ENCODE results near the gene PLXNB3. TPM values are rescaled to one million over a fixed set of nuclear protein-coding genes. Genes with fewer than 3 reads are reported as not detected.

Gene PLXNB3
- total and polyA plus RNA-seq, 2 of the 13 experiments (the other 11 are each of a cell fraction or from before 2014, with no cell fraction given): 3.0 to 6.9 TPM

DNA sequence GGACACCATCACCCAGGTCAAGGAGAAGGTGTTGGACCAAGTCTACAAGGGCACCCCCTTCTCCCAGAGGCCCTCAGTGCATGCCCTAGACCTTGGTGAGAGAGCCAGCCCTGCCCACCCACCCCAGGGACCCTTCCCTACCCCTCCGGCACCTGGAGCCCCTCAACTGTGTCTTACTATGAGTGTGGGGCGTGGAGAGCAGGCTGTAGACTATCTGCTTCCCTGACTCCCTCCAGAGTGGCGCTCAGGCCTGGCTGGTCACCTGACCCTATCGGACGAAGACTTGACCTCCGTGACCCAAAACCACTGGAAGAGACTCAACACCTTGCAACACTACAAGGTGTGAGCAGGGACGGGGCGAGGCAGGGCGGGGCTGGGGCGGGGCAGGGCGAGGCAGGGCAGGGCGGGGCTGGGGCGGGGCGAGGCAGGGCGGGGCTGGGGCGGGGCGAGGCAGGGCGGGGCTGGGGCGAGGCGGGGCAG, 12.1 kb downstream of the PLXNB3 start:
- Histone ChIP-seq H3K9me3 (ENCODE audit: low read length) (no peaks in the 10 kb centered on the region), H4K20me1 (ENCODE audit: insufficient read depth, low read length) (no peaks in the 10 kb centered on the region), H3K27ac (ENCODE audit: extremely low read length, insufficient read depth, low read length) (no peak overlapping the region), H3K9ac (ENCODE audit: insufficient read depth, low read depth, low read length) (no peak overlapping the region), H3K27me3 (ENCODE audit: control insufficient read depth in 1 of 2, insufficient read depth in 2 of 2, low read length in 2 of 2) (no peaks in the 10 kb centered on the region), H3K4me2 (ENCODE audit: low read depth, low read length) (no peak overlapping the region), H2AFZ (ENCODE audit: low read length) (no peak overlapping the region), H3K79me2 (ENCODE audit: insufficient read depth, low read length) (no peaks in the 10 kb centered on the region), H3K4me3 (replicated peaks in 1 of 3; ENCODE audit: insufficient read depth in 1 of 3, low read depth in 2 of 3, low read length in 3 of 3) (no peak overlapping the region), H3K4me1 (ENCODE audit: insufficient read depth, low read length) (no peaks in the 10 kb centered on the region), H3K36me3 (replicated peaks in 1 of 2; ENCODE audit: control insufficient read depth in 1 of 2, insufficient read depth in 2 of 2, low read length in 2 of 2) (no peaks in the 10 kb centered on the region)
- BruUV-seq (replicated peaks): no TSS peak
- FAIRE-seq (no peak), ATAC-seq (no peak), DNase-seq (ENCODE audit: low spot score) (no peak)
- ChIA-PET POLR2A (no interaction called here), CTCF (ENCODE audit: low intra/inter-chr PET ratio, low total read pairs) (no interaction called here)
- intact Hi-C loops (cut with micrococcal nuclease; ENCODE audit: unreplicated experiment) (no loop called here), in situ Hi-C loops (cut with HindIII; ENCODE audit: extremely low pct_ligation_motif_present, low pct_unique_long_range_greater_than_20kb) (no loop called here)
- 93% methylated on average over 16 of the region's 20 CpGs for WGBS (ENCODE audit: low lambda C conversion rate)
- TF ChIP-seq TAF1 (CRISPR knock-in tag; IDR thresholded peaks at IDR 0.05) (no peak), CBX2 (IDR thresholded peaks at IDR 0.05; ENCODE audit: low read depth, low read length) (no peak), CBX2 (CRISPR knock-in tag; IDR thresholded peaks at IDR 0.05; ENCODE audit: low read depth) (no peak), SMYD3 (CRISPR knock-in tag; IDR thresholded peaks at IDR 0.05) (no peak), SMAD3 (CRISPR knock-in tag; IDR thresholded peaks at IDR 0.05) (no peak), SMC3 (IDR thresholded peaks at IDR 0.05; ENCODE audit: low read length) (no peak), ISL2 (CRISPR knock-in tag; IDR thresholded peaks at IDR 0.05) (no peak), ZNF251 (CRISPR knock-in tag; IDR thresholded peaks at IDR 0.05) (no peak), FOXA1 (IDR thresholded peaks at IDR 0.05) (no peak), FOXA1 (CRISPR knock-in tag; IDR thresholded peaks at IDR 0.05) (no peak), KLF11 (CRISPR knock-in tag; IDR thresholded peaks at IDR 0.05) (no peak), HOXA9 (CRISPR knock-in tag; IDR thresholded peaks at IDR 0.05; ENCODE audit: borderline replicate concordance) (no peak)
- TF ChIP-seq, protein P1, sequence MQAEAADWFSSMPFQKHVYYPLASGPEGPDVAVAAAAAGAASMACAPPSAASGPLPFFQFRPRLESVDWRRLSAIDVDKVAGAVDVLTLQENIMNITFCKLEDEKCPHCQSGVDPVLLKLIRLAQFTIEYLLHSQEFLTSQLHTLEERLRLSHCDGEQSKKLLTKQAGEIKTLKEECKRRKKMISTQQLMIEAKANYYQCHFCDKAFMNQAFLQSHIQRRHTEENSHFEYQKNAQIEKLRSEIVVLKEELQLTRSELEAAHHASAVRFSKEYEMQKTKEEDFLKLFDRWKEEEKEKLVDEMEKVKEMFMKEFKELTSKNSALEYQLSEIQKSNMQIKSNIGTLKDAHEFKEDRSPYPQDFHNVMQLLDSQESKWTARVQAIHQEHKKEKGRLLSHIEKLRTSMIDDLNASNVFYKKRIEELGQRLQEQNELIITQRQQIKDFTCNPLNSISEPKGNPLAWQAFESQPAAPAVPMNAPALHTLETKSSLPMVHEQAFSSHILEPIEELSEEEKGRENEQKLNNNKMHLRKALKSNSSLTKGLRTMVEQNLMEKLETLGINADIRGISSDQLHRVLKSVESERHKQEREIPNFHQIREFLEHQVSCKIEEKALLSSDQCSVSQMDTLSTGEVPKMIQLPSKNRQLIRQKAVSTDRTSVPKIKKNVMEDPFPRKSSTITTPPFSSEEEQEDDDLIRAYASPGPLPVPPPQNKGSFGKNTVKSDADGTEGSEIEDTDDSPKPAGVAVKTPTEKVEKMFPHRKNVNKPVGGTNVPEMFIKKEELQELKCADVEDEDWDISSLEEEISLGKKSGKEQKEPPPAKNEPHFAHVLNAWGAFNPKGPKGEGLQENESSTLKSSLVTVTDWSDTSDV (CRISPR knock-in tag; IDR thresholded peaks at IDR 0.05): no peak
- TF ChIP-seq, protein P2, sequence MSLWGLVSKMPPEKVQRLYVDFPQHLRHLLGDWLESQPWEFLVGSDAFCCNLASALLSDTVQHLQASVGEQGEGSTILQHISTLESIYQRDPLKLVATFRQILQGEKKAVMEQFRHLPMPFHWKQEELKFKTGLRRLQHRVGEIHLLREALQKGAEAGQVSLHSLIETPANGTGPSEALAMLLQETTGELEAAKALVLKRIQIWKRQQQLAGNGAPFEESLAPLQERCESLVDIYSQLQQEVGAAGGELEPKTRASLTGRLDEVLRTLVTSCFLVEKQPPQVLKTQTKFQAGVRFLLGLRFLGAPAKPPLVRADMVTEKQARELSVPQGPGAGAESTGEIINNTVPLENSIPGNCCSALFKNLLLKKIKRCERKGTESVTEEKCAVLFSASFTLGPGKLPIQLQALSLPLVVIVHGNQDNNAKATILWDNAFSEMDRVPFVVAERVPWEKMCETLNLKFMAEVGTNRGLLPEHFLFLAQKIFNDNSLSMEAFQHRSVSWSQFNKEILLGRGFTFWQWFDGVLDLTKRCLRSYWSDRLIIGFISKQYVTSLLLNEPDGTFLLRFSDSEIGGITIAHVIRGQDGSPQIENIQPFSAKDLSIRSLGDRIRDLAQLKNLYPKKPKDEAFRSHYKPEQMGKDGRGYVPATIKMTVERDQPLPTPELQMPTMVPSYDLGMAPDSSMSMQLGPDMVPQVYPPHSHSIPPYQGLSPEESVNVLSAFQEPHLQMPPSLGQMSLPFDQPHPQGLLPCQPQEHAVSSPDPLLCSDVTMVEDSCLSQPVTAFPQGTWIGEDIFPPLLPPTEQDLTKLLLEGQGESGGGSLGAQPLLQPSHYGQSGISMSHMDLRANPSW (CRISPR knock-in tag; IDR thresholded peaks at IDR 0.05; ENCODE audit: borderline replicate concordance): no peak
- TF ChIP-seq, protein P3, sequence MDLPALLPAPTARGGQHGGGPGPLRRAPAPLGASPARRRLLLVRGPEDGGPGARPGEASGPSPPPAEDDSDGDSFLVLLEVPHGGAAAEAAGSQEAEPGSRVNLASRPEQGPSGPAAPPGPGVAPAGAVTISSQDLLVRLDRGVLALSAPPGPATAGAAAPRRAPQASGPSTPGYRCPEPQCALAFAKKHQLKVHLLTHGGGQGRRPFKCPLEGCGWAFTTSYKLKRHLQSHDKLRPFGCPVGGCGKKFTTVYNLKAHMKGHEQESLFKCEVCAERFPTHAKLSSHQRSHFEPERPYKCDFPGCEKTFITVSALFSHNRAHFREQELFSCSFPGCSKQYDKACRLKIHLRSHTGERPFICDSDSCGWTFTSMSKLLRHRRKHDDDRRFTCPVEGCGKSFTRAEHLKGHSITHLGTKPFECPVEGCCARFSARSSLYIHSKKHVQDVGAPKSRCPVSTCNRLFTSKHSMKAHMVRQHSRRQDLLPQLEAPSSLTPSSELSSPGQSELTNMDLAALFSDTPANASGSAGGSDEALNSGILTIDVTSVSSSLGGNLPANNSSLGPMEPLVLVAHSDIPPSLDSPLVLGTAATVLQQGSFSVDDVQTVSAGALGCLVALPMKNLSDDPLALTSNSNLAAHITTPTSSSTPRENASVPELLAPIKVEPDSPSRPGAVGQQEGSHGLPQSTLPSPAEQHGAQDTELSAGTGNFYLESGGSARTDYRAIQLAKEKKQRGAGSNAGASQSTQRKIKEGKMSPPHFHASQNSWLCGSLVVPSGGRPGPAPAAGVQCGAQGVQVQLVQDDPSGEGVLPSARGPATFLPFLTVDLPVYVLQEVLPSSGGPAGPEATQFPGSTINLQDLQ (CRISPR knock-in tag; IDR thresholded peaks at IDR 0.05): no peak

All from HepG2 (cell line).